Tibial nerve (tissue), 4 donors: ENCODE measurements around the gene GNG7. TPM values are rescaled to one million over a fixed set of nuclear protein-coding genes. Genes with fewer than 3 reads are reported as not detected.

Experiments used
- DNase-seq, 2 donors: peaks; one replicate each; pipeline ENCODE4 v3.0.0-alpha.2; 2019; ENCODE audit warnings: low spot score in 2 of 2
- H3K27ac ChIP-seq, 4 donors: fragments of 200-600 bp; sonication (generic) in 3 of 4; one replicate each; pipeline ENCODE4 v1.5.1; 2017 to 2019; ENCODE audit warnings: mild to moderate bottlenecking in 1 of 4
- H3K27me3 ChIP-seq, 2 donors: fragments of 200-600 bp; sonication (generic) in 1 of 2; one replicate each; pipeline versions ENCODE4 v1.5.1 to v1.6.0; 2017 to 2019
- H3K36me3 ChIP-seq, 3 donors: fragments of 200-600 bp; sonication (generic); one replicate each; pipeline ENCODE4 v1.5.1; 2018 to 2019
- H3K4me1 ChIP-seq, 4 donors: fragments of 200-600 bp; sonication (generic) in 3 of 4; one replicate each; pipeline ENCODE4 v1.5.1; 2017 to 2019
- H3K4me3 ChIP-seq, 4 donors: fragments of 200-600 bp; sonication (generic) in 3 of 4; one replicate each; pipeline ENCODE4 v1.5.1; 2017 to 2019; ENCODE audit warnings: mild to moderate bottlenecking in 1 of 4, moderate library complexity in 1 of 4
- H3K9me3 ChIP-seq, 4 donors: fragments of 200-600 bp; sonication (generic) in 3 of 4; one replicate each; pipeline ENCODE4 v1.5.1; 2017 to 2019
- EP300 ChIP-seq, 2 donors: sonication (generic); formaldehyde crosslinking; IDR thresholded peaks; one replicate each; pipeline ENCODE4 v1.6.1; 2017; ENCODE audit warnings: antibody characterized with exemption in 2 of 2, mild to moderate bottlenecking in 1 of 2
- POLR2A ChIP-seq, 2 donors: fragments of 450-650 bp; IDR thresholded peaks; one replicate each; pipeline ENCODE4 v1.6.1; 2017; ENCODE audit warnings: antibody characterized with exemption in 2 of 2, mild to moderate bottlenecking in 2 of 2, moderate library complexity in 2 of 2
- WGBS, 2 donors: methylation state at CpG; one replicate each; pipeline ENCODE4 v1.1.5; 2018; 5-methylcytosine and 5-hydroxymethylcytosine counted together
- total RNA-seq, 4 donors: library from RNA; depleted of rRNA; stranded (reverse); fragments of >200 nt; gene quantifications; one replicate each; pipeline ENCODE4 v1.1.0, GENCODE V29; 2016
- TF ChIP-seq, protein P1 (sequence below), 5 experiments: fragments of 200-600 bp in 3 of 5; fragments of 450-650 bp in 2 of 5; sonication (generic) in 3 of 5; IDR thresholded peaks; one replicate each; pipeline ENCODE4 v1.5.1; 2016 to 2019; ENCODE audit warnings: antibody characterized with exemption in 5 of 5, mild to moderate bottlenecking in 3 of 5, moderate library complexity in 2 of 5

GNG7 gene
- total RNA-seq, 4 donors from 2014 or later = 2.6 to 5.3 (median 3.5) TPM

DNA sequence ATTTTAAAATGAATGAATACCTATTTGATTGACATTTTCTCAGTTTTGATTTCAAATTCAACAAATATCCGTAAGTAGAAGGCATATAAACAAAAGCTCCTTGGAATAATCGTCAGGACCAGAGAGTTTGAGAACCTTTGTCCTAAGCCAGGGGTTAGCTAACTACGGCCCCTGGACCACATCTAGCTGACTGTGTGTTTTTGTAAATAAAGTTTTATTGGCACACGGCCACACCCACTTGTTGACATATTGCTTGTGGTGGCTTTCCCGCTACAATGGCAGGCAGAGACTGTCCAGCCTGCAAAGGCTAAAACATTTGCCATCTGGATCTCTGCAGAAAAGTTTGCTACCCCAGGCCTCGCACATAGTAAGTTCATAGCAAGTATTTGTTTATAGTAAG lies 83.4 kb downstream of the GNG7 start:
- TF ChIP-seq POLR2A (IDR thresholded peaks at IDR 0.05) = no peak
- H3K9me3 ChIP-seq = peaks cover 0 to 6% (median 0%) of the 10 kb centered on the region in 4 donors
- no peak overlapping the region for H3K4me3 ChIP-seq
- no peaks in the 10 kb centered on the region for H3K36me3 ChIP-seq
- no peak for DNase-seq
- 80 to 87% methylated on average over 6 of the region's 6 CpGs for WGBS, 2 donors
- peaks cover 0 to 5% of the 10 kb centered on the region in 2 donors for H3K27me3 ChIP-seq
- H3K27ac ChIP-seq = peak overlapping the region in 2 of 4 donors; percentile 43 to 46
- H3K4me1 ChIP-seq = peaks cover 0 to 24% (median 8%) of the 10 kb centered on the region in 4 donors

DNA sequence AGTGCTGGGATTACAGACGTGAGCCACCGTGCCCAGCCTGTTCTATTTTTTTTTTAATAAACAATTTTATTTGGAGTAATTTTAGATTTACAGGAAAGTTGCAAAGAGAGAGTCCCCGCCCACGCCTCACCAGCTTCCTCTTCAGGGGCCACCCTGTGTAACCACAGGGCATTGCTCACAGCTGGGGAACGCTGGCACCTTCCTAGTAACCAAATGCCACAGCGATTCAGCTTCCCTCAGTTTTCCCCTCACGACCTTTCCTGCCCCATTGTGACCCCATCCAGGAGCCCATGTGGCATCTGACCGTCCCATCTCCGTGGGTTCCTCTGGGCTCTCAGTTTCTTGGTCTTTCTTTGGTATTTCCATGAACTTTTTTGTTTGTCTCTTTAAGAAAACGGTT lies 83.9 kb downstream of the GNG7 start:
- Histone ChIP-seq H3K27me3 (peaks cover 0 to 7% of the 10 kb centered on the region in 2 donors), H3K4me1 (peaks cover 0 to 28% (median 11%) of the 10 kb centered on the region in 4 donors), H3K36me3 (no peaks in the 10 kb centered on the region), H3K4me3 (no peak overlapping the region), H3K27ac (peak overlapping the region in 2 of 4 donors; percentile 43 to 46), H3K9me3 (peaks cover 0 to 6% (median 0%) of the 10 kb centered on the region in 4 donors)
- DNase-seq = peak in 1 of 2 donors; percentile 57
- WGBS, 2 donors = 66 to 78% methylated on average over 10 of the region's 10 CpGs
- TF ChIP-seq POLR2A (IDR thresholded peaks at IDR 0.05) = no peak
- peak in 1 of 2 donors; percentile 48 for TF ChIP-seq EP300 (IDR thresholded peaks at IDR 0.05)

DNA sequence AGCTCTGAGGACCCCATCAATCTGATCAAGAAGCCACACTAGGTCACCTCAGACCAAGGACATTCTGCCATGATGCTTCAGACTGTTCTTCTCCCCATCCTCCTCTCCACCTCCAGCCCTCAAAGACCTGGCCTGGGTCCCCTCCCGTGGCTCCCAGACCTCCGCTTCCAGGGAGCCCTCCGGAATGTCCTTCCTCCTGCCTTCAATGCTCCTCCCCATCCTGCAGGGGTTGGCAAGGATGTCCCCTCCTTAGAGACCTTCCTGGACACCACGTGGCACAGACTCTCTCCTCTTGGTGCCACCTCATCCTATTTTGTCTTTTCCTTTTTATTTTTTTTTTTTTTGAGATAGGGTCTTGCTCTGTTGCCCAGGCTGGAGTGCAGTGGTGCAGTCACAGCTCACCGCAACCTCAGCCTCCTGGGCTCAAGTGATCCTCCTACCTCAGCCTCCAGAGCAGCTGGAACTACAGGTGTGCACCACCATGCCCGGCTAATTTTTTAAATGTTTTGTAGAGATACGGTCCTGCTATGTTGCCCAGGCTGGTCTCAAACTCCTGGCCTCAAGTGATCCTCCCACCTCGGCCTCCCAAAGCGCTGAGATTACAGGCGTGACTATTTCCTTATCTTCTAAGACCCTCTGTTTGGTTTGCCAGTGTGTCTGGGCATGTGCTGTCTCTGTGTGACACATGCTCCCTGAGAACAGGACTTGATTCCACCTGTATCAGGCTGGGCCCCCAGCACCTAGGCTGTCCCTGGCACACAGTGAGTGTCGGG lies 84.9 kb downstream of the GNG7 start:
- Histone ChIP-seq H3K4me3 (no peak overlapping the region), H3K27ac (peak overlapping the region in 2 of 4 donors; percentile 25 to 67), H3K4me1 (peaks cover 0 to 31% (median 11%) of the 10 kb centered on the region in 4 donors), H3K36me3 (no peaks in the 10 kb centered on the region), H3K9me3 (peaks cover 0 to 6% (median 0%) of the 10 kb centered on the region in 4 donors), H3K27me3 (peaks cover 0 to 7% of the 10 kb centered on the region in 2 donors)
- TF ChIP-seq, protein P1, sequence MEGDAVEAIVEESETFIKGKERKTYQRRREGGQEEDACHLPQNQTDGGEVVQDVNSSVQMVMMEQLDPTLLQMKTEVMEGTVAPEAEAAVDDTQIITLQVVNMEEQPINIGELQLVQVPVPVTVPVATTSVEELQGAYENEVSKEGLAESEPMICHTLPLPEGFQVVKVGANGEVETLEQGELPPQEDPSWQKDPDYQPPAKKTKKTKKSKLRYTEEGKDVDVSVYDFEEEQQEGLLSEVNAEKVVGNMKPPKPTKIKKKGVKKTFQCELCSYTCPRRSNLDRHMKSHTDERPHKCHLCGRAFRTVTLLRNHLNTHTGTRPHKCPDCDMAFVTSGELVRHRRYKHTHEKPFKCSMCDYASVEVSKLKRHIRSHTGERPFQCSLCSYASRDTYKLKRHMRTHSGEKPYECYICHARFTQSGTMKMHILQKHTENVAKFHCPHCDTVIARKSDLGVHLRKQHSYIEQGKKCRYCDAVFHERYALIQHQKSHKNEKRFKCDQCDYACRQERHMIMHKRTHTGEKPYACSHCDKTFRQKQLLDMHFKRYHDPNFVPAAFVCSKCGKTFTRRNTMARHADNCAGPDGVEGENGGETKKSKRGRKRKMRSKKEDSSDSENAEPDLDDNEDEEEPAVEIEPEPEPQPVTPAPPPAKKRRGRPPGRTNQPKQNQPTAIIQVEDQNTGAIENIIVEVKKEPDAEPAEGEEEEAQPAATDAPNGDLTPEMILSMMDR (IDR thresholded peaks at IDR 0.05) = no peak
- no peak for DNase-seq
- 86 to 89% methylated on average over 11 of the region's 11 CpGs for WGBS, 2 donors

DNA sequence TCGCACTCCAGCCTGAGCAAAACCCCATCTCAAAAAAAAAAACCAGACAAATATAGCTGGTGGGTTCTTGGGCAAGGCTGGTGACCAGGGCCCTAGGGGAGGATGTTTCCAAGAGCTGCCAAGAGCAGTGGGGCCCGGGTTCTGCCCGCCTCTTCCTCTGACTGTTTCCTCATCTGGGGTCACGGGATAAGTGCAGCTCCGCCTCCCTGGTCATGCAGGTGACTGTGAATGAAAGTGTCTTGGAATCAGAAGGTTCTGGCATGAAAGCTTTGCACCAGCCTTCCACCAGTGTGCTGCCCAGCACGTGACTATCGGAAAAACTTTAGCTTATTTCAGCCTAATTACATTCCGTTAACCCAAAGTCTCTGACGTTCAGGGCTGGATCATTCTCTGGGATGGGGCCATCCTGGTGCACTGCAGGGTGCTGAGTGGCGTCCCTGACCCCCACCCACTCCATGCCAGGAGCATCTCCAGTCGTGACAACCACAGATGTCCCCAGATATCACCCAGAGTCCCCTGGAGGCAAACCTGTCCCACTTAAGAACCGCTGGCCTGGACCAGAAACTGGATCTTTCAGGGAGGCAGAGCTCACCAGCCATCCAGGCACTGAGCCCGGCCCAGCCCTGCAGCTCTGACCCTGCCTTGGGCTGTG lies 85.6 kb downstream of the GNG7 start:
- Histone ChIP-seq H3K9me3 (peaks cover 0 to 6% (median 0%) of the 10 kb centered on the region in 4 donors), H3K27me3 (peaks cover 0 to 7% of the 10 kb centered on the region in 2 donors), H3K36me3 (no peaks in the 10 kb centered on the region), H3K4me1 (peaks cover 0 to 31% (median 11%) of the 10 kb centered on the region in 4 donors), H3K27ac (peak overlapping the region in 2 of 4 donors; percentile 40 to 67), H3K4me3 (no peak overlapping the region)
- peak in 1 of 2 donors; percentile 60 for DNase-seq
- 52 to 59% methylated on average over 13 of the region's 13 CpGs for WGBS, 2 donors
- no peak for TF ChIP-seq POLR2A (IDR thresholded peaks at IDR 0.05)
- TF ChIP-seq, protein P1 (IDR thresholded peaks at IDR 0.05) = no peak
- peak in 1 of 2 donors; percentile 37 for TF ChIP-seq EP300 (IDR thresholded peaks at IDR 0.05)

DNA sequence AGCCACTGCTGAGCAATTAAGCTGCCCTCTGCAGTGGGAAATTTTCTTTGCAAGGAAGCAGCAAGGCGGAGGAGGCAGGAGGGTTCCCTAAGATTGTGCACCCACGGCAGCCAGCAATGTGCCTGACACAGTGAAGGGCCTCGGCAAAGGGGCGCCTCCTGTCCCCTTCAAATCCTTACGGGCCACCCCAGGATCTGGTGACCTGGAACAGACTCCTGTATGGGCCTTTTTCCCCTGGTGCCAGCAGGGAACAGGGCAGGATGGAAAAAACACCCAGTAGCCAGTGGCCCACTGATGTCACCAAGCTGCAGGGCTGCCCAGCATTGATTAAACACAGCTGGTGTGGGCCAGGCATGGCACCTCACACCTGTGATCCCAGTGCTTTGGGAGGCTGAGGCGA lies 86.7 kb downstream of the GNG7 start:
- TF ChIP-seq, protein P1 (IDR thresholded peaks at IDR 0.05) = no peak
- TF ChIP-seq EP300 (IDR thresholded peaks at IDR 0.05) (no peak), POLR2A (IDR thresholded peaks at IDR 0.05) (no peak)
- Histone ChIP-seq H3K27ac (no peak overlapping the region), H3K4me3 (no peak overlapping the region), H3K9me3 (peaks cover 0 to 6% (median 0%) of the 10 kb centered on the region in 4 donors), H3K27me3 (peaks cover 0 to 7% of the 10 kb centered on the region in 2 donors), H3K4me1 (peaks cover 0 to 40% (median 13%) of the 10 kb centered on the region in 4 donors), H3K36me3 (no peaks in the 10 kb centered on the region)
- no peak for DNase-seq
- 87 to 90% methylated on average over 3 to 6 of the region's 6 CpGs for WGBS, 2 donors
